NCI-H526 treated with DMSO at 0.1 percent for 48 hours (cell line): ENCODE data around the gene TMEM238.
A peak's percentile ranks its signal among the peaks of the same experiment; 100 is the strongest.
"Not testable (repeated sequence)": the region's sequence is repeated elsewhere in the genome, so short reads cannot be mapped to it uniquely, and the experiment has no call there.

Experiments
- DNase-seq: peaks from one replicate; lab custom pipeline; 2025; lab: John Stamatoyannopoulos, UW

TMEM238 gene

DNA sequence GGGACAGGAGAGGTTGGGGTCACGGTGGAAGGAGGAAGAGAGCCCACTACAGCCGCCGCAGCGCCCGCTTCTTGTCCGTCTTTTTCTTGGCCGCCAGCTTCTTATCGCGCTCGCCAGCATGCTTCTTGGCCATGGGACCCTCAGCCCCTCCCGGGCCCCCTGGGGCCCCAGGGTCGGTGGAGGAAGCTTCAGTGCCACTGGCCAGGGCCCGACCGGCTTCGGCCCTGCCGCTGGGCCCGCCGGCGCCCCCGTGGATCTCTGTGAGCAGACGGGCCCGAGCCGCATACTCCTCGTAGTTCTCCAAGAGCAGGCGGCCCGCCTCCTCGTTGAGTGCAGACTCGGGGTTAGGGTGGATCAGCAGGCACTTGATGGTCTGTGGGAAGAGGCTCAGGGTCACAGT, 17.3 kb upstream of the TMEM238 start:
- not testable (repeated sequence) for DNase-seq

DNA sequence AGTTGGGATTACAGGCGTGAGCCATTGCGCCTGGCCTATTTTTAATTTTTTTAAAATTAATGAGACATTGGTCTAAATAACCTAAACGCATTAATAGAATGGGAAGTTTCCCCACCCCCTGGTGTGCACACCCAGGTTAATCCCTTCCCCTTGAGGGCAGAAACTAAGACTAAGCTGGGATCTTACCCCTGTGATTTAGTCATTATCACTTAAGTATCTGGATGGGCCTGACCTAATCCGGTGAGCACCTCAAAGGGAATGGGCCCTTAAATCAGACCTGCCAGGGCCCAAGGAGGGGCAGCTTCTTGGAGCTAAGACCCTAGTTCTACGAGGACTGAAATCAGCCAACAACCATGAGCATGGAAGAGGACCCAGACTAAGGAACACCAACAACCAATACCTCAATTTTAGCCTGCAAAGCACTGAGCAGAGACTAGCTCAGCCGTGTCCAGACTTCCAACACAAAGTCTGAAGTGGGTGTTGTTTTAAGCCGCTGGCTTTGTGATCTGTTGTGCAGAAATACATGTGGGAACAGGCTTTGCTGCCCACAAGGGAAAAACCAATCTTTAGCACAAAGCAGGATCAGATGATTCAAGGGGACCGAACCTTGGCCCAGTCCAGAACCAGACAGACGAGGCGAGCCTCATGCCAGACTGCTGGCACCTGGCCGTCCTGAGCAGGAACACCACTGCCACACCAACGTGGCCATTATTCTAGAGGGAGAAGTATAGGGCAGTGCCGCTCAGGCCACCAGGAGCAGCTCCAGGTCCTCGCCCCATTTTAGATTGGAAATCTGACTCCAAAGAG, 16.4 kb upstream of the TMEM238 start:
- no peak for DNase-seq

DNA sequence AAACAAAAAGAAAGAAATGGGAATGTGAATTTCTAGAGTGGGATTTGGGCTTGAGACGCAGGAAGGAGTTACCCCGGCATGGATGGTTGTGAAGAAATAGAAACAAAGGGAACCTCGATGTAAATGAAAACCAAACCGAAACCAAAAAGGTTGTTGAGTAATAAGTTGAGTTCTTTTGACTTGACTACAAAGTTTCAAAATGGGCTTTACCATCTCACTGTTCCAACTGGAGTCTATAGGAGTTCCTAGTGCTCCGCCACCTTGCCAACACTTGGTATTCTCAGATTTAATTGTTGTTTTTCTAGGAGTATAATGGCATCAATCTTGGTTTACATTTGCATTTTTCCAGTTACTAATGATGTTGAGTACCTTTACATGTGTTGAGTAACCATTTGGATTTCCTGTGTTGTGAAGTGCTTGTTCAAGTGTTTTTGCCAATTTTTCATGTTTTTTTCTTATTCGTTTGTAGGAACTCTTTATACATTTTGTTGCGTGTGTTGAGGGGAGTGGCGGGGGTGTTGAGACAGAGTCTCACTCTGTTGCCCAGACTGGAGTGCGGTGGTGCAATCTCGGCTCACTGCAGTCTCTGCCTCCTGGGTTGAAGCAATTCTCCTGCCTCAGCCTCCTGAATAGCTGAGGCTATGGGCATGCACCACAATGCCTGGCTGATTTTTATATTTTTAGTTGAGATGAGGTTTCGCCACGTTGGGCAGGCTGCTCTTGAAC, 14.3 kb upstream of the TMEM238 start:
- no peak for DNase-seq

DNA sequence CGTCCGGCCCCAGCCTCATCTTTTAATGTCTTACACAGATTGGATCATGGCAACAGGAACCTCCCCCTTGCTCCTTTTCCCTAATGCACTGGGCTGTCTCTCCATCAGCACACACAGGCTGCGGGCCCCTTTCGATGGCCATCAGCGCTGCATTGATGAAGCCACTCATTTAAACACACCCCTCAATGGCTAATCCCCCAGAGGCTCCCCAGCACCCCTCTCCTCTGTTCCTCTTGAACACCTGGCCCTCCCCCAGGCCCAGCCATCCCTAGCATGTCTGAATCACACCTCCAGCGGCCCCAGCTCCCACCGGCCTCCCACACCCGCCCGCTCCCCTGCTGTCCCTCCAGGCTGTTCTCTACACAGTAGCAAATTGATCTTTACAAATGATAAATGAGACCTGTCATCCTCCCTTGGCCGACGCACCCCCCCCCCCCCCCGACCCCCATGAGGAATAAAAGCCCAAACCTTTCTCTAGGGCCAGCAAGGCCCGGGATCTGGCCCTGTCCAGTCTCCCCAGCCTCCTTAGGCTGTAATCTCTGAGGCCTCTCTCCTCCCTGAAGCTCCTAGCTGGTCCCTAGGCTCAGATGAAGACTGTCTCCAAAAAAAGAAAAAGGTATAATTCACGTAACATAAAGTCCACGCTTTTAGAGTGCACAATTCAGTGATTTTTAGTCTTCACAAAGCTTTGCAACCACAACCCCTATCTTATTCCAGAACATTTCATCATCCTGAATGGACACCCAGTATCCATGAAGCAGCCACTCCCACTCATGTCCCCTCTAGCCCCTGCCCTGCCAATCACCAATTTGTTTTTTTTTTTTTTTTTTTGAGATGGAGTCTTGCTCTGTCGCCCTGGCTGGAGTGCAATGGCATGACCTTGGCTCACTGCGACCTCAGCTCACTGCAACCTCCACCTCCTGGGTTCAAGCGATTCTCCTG, 9.0 kb upstream of the TMEM238 start:
- no peak for DNase-seq

DNA sequence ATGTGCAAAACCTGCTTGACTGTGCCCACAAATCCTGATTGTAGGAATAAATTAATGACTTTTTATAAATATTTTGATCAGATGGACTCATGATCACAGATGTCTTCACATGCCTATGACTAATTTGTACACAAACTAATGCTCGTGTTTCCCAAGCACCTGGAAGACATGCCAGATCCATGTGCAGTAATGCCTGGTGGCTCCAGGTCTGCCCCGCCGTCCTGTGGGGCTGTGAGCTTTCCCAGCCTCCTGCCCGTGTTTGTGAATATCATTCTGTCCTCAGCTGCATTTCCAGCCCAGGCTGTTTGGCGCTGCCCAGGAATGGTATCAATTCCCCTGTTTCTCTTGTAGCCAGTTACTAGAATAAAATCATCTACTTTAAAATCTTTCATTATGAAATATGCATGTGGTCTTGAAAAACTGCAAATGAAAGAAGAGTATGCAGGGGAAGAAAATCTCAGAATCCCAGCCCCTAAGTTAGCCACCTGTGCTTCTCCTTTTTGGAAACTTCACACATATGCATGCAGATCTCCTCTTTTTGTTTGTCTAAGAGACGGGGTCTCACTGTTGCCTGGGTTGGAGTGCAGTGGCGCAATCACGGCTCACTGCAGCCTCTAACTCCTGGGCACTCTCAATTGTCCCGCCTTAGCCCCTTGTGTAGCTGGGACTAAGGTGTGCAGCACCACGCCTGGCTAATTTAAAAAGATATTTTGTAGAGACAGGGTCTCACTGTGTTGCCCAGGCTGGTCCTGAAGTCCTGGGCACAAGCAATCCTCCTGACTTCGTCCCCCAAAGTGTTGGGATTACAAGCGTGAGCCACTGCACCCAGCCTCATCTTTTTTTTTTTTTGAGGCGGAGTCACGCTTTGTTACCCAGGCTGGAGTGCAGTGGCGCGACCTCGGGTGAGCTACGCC, 7.9 kb upstream of the TMEM238 start:
- DNase-seq = no peak

DNA sequence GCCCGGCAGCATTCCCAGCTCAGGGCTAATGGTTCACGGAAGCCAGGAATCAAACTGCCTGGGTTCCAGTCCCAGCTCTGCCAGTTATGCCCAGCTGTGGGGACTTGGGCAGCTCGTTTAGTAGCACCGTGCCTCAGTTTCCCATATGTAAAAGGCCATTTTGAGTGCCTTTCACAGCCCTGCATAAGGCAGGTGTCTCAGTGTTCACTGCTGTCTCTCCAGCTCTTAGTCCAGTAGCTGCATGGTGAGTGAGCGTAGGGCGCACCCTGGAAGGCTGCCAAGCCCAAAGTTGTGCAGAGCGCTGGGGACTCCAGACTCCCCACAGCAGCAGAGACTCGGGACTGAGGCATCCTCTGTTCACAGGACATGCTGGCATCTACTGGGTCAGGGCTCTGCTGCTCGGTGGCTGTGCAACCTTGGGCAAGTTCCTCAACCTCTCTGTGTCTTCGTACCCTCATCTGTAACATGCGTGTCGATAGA, 7.1 kb upstream of the TMEM238 start:
- DNase-seq = no peak

DNA sequence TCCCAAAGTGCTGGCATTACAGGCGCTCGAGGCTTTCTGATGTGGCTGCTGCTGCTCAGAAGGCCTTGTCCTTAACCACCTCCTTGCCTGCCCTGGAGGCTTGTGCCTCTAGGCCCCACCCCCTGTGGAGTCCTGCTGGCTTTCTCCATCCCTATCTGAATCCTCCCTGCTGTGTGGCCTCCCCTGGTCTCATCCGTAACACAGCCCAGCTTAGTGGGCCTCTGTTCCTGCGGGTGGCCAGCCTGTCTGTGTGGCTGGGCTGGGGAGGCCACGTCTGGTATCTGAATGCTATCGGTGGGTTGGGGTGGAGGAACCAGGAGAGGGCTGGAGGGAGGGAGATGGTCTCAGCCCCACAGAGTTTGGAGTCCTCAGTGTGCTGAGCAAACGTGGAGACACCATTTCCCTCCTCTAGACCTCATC, 6.4 kb upstream of the TMEM238 start:
- no peak for DNase-seq

DNA sequence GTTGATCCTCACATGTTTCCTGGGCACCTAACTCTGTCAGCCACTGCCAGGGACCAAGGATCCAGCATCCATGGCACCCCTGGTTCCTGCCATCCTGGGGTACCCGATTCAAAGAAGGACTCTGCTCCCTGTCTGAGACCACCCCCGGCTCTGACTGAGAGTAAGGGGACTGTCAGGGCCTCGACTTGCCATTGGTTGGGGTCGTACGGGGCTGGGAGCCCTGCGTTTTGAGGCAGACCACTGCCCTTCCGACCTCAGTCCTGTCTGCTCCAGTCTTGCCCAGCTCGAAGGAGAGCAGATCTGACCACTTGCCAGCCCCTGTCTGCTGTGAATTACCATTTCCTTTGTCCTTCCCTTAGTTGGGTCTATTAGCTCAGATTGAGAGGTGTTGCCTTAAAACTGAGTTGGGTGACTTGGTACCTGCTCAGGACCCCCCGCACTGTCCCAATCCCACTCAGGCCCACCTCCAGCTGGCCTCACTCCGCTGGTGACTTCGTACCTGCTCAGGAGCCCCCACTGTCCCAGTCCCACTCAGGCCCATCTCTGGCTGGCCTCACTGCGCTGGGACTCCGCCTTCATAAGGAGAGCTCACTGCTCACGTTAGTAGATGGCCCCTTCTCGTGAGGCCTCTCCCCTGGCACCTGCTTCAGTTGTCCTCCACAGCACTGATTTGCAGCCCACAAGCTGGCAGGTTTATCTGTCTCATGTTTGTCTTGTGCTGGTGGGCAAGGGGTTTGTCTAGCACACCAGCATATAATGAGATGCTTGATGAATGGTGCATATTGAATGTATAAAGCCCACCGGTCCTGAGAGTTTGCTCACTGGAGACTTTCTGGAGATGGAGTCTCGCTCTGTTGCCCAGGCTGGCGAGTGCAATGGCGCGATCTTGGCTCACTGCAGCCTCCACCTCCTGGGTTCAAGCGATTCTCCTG, 5.6 kb upstream of the TMEM238 start:
- DNase-seq = no peak

DNA sequence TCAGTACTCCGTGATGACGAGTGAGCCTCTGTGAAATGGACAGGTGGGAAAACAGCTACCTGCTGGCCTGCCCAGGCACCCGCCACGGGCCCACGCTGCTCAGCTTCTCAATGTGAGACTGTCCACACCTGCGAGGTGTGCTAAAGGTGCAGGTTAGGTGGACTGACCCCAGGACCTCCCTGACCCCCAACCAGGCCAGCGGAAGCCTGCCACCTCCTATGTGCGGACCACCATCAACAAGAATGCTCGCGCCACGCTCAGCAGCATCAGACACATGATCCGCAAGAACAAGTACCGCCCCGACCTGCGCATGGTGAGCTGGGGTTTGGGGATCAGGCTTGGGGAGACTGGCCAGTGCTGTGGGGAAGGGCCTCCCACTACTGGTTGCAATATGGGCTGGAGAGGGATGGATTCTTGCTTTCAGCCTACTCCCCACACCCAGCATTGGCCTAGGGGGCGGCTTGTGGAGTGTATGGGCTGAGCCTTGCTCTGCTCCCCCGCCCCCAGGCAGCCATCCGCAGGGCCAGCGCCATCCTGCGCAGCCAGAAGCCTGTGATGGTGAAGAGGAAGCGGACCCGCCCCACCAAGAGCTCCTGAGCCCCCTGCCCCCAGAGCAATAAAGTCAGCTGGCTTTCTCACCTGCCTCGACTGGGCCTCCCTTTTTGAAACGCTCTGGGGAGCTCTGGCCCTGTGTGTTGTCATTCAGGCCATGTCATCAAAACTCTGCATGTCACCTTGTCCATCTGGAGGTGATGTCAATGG, 3.8 kb upstream of the TMEM238 start:
- no peak for DNase-seq

DNA sequence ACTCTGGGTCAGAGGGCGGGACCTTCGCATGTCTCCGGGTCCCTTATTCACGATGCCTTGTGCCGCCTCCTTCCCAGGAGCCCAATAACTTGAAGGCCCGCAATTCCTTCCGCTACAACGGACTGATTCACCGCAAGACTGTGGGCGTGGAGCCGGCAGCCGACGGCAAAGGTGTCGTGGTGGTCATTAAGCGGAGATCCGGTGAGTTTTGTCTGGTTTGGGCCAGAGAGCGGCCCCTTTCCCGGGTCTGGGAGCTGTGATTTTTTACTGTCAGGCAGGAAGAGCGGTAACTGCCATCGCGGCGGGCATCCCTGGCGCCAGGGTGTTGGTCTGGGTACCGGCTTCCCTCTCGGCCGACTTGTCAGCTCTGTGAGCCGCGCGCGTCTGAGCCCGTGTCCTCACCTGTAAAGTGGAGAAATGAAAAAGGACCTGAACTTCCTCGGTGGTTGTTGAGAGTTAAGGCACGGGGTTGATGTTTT, 2.4 kb upstream of the TMEM238 start:
- no peak for DNase-seq

DNA sequence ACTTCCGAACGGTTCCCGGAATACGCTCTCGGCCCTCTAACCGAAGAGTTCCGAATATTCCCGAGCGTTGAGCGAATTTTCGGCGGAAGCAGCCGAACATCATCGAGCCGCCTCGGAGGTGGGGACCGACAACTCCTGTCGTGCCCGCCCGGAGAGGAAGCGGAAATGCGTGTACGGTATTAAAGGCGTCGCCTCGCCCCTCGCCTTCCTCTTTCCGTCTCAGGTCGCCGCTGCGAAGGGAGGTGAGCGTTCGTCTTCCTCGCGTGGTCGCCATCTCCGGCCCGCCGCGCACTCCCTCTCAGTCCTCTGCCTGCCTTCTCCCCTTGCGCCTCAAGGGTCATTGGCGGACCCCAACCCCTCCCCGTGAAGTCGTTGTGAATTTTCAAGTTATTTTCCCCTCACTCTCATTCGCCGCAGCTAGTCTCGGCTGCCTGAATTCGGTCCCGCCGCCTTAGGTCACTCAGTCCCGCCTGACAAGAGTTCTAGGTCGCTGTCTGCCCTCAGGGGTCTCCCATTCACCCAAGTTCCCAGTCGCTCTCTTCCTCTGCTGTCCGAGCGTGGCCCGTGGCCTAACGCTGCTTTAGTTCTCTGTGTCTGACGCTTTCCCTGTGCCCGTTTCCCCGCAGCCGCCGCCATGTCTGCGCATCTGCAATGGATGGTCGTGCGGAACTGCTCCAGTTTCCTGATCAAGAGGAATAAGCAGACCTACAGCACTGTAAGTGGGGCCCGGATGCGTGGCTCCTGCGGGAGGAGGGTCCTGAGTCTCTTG, 1.8 kb upstream of the TMEM238 start, which contains the start of gene RPL28:
Gene RPL28 (plus strand): TSS at position 209 of the 769 bp plus-strand sequence. CDS start 426 bp downstream, at position 635.
- DNase-seq = peak; percentile 97

DNA sequence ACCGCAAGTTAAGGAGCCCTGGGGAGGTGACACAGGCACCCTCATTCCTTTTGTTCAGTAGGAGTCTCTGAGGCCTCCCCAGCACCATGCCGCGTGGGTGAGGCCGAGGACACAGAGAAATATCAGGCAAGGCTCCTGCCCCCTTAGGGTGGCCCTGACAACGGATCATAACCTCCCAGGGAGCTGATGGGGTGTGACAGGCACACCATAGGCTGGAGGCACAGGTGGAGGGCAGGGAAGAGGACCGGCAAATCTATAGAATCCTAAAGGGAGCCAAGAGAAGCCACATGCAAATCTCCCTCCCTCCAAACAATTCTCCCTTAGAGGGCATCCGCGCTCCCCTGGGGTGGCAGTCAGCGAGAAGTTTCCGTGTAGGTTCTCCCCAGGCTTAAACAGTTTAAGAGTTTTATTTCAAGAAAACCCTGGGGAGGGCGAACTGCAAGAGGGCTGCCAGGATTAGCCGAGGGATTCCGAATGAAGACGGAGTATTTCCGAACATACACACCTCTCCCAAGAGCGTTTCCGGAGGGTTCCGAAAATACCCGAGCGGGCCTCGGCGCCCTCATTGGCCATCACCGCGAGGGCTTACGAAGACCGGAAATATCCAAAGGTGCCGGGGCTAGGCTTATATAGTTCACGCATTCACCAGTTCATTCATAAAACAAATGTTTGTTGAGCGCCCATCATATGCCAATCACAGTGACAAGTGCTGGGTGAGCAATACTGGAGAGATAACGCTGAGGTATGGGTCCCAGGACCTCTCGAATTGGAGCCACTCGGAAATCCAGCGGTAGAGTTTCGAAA, 1.0 kb upstream of the TMEM238 start:
- peak; percentile 97 for DNase-seq

DNA sequence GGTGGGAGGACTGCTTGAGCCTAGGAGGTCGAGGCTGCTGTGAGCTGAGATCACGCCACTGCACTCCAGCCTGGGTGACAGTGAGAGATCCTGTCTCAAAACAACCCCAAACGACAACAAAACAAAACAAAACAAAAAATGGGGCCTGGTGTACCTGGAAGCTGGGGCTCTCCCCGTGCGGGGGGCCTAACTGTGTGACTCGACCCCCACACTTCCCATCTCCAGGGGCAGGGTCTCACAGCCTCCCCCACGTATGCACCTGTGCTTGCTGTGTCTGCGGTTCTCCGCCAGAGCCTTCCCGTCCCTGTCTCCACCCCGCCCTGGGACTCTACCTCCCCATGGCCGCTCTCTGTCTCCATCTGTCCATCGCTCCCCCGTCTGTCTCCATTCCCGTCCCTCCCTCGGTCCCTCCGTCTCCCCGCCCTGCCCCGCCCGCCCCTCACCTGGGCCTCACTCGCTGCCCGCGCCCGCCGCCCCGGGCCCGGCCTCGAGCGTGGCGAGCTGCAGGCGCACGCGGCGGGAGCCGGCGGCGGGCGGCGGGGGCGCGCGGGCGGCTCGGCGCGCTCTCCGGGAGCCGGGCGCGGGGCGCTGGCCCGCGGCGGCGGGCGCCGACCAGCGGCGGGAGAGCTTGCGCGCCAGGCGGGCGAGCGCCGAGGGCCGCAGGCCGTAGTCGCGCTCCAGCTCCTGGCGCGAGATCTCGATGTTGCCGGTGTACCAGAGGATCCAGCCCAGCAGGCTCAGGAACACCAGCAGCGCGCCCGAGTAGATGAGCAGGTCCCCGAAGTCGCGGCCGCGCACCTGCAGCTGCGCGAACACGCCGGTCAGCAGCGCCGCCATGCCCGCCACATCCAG, 587 bp downstream of the TMEM238 start:
- DNase-seq = peak; percentile 43

DNA sequence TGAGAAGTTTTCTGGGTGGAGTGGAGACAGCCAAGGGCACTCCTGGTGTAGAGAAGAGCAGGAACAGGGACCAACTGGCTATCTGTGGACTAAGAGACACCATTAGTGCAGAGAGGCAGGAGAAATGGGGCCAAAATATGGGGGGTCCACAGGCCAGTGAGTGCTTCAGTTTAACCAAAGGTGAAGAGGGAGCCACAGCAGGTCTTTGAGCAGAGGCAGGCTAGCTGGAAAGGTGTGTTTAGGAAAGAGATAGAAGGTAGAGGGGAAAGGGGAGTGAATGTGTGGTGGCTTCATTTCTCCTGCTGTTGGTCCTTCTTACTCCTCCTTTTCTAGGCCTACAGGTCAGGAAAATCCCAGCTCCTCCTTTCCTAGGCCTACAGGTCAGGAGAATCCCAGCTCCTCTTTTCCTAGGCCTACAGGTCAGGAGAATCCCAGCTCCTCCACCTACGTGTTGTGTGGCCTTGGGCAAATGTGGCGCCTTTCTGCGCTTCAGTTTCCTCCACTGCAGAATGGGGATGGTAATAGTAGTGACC, 1.5 kb downstream of the TMEM238 start:
- no peak for DNase-seq

DNA sequence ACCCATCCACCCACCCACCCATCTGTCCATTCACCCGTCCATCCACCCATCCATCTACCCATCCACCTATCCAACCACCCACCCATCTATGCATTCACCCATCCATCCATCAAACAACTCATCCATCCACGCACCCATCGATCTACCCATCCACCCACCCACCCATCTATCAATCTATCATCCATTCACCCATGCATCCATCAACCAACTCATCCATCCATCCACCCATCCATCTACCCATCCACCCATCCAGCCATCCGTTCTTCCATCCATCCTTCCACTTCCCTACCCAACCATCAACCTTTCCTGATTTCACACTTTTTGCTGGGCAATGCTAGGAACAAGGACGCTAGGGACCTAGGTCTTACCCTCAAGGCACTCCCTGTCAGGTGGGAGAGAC, 2.1 kb downstream of the TMEM238 start:
- no peak for DNase-seq

DNA sequence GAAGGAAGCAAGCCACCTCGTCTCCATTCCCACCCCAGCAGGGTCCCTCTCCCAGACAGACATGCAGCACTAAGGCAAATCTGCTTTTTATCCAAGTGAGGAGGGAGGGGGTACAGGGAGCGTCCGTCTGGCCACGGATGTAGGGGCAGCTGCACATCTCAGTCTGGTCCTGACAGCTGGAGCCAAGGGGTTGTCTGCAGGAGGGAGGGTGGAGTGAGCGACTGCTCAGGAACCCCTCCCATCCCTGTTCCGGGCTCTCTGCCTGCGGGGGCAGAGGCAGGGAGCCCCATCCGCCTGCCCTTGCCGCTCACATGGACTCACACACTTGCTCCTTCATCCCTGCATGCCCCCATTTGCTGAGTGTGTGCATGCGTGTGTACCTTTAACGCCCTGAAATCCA, 4.9 kb downstream of the TMEM238 start:
- no peak for DNase-seq
